ENCODE data around the gene VAV3.

Gene VAV3

DNA sequence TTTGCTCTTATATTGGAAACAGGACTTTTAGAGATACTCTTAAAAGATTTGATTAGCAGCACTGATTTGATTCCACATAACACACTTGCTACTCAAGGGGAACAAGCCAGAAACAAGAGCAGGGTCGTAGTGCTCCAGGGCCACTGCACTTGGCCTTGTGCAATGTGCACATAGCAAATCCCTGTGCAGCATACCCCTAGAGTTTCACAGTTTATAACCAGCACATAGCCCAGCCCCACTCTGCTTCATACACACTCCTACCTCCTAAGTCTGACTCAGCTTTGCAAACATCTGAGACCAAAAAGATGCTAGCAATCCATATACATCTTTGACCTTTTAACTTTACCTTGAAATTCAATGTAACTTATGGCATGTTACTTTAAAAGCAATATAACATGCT is 157.6 kb downstream of the VAV3 start:
- Histone ChIP-seq H2AK5ac (ENCODE audit: low read length, severe bottlenecking) (no peak overlapping the region), H3K4ac (ENCODE audit: low read depth in 1 of 2, low read length in 2 of 2) (no peak overlapping the region), H3K18ac (ENCODE audit: low read depth in 1 of 2, low read length in 2 of 2) (no peak overlapping the region), H3K14ac (ENCODE audit: low read length in 2 of 2) (no peak overlapping the region), H2BK15ac (ENCODE audit: low read depth, poor library complexity, severe bottlenecking) (no peak overlapping the region), H3K36me3 (ENCODE audit: control insufficient read depth in 1 of 2, insufficient read depth in 2 of 2, low read depth in 1 of 2, low read length in 2 of 2) (no peaks in the 10 kb centered on the region), H3K4me3 (ENCODE audit: insufficient read depth in 1 of 2, low read depth in 1 of 2, low read length in 2 of 2) (no peak overlapping the region), H2BK12ac (ENCODE audit: low read length in 2 of 2) (no peak overlapping the region), H3K23ac (ENCODE audit: low read length in 2 of 2) (no peak overlapping the region), H4K91ac (ENCODE audit: low read length) (no peak overlapping the region), H3K9me3 (ENCODE audit: control insufficient read depth, low read length) (no peaks in the 10 kb centered on the region), H3K4me2 (ENCODE audit: low read length, poor library complexity, severe bottlenecking) (no peak overlapping the region), H4K8ac (ENCODE audit: low read length) (no peak overlapping the region), H3K9ac (ENCODE audit: low read length) (no peak overlapping the region), H3K4me1 (ENCODE audit: control insufficient read depth, insufficient read depth, low read depth, low read length) (no peaks in the 10 kb centered on the region), H3K79me1 (replicated peaks; ENCODE audit: low read length, poor library complexity, severe bottlenecking) (no peaks in the 10 kb centered on the region), H3K27ac (ENCODE audit: low read length, poor library complexity, severe bottlenecking) (no peak overlapping the region), H2BK120ac (ENCODE audit: low read depth, low read length) (no peak overlapping the region), H3K27me3 (ENCODE audit: control insufficient read depth in 1 of 2, insufficient read depth in 1 of 2, low read length in 2 of 2) (no peaks in the 10 kb centered on the region), H2BK5ac (ENCODE audit: low read depth, low read length, poor library complexity, severe bottlenecking) (no peak overlapping the region), H2AFZ (ENCODE audit: low read depth, low read length) (no peak overlapping the region)
- 85% methylated on average over 1 of the region's 1 CpG for WGBS
- no peak for DNase-seq

DNA sequence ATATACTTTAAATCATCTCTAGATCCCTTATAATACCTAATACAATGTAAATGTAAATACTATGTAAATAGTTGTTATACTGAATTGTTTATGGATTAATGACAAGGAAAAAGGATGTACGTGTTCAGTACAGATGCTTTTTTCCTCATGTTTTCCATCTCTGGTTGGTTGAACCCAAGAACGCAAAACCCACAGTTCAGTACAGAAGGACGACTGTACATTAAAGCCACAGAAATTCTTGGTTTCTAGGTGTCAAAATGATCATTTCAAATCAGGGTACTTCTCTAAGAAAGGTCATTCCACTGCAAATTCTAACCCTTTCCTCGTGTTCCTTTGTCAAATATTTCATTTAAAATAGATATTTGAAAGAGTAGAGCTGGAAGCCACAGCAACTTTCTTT is 158.1 kb downstream of the VAV3 start:
- H3K9me3 ChIP-seq (ENCODE audit: control insufficient read depth, low read length), result no peaks in the 10 kb centered on the region
- H3K36me3 ChIP-seq (ENCODE audit: control insufficient read depth in 1 of 2, insufficient read depth in 2 of 2, low read depth in 1 of 2, low read length in 2 of 2), result no peaks in the 10 kb centered on the region
- H3K4me1 ChIP-seq (ENCODE audit: control insufficient read depth, insufficient read depth, low read depth, low read length), result no peaks in the 10 kb centered on the region
- H2BK12ac ChIP-seq (ENCODE audit: low read length in 2 of 2), result no peak overlapping the region
- no peak overlapping the region for H2AK5ac ChIP-seq (ENCODE audit: low read length, severe bottlenecking)
- no peak overlapping the region for H3K14ac ChIP-seq (ENCODE audit: low read length in 2 of 2)
- H2AFZ ChIP-seq (ENCODE audit: low read depth, low read length), result no peak overlapping the region
- H3K4ac ChIP-seq (ENCODE audit: low read depth in 1 of 2, low read length in 2 of 2), result no peak overlapping the region
- no peak overlapping the region for H2BK120ac ChIP-seq (ENCODE audit: low read depth, low read length)
- no peak overlapping the region for H3K27ac ChIP-seq (ENCODE audit: low read length, poor library complexity, severe bottlenecking)
- no peak for DNase-seq
- H4K8ac ChIP-seq (ENCODE audit: low read length), result no peak overlapping the region
- 81% methylated on average over 3 of the region's 4 CpGs for WGBS
- no peak overlapping the region for H2BK15ac ChIP-seq (ENCODE audit: low read depth, poor library complexity, severe bottlenecking)
- H3K9ac ChIP-seq (ENCODE audit: low read length), result no peak overlapping the region
- H4K91ac ChIP-seq (ENCODE audit: low read length), result no peak overlapping the region
- H3K23ac ChIP-seq (ENCODE audit: low read length in 2 of 2), result no peak overlapping the region
- no peak overlapping the region for H3K4me2 ChIP-seq (ENCODE audit: low read length, poor library complexity, severe bottlenecking)
- no peaks in the 10 kb centered on the region for H3K79me1 ChIP-seq (replicated peaks; ENCODE audit: low read length, poor library complexity, severe bottlenecking)
- H2BK5ac ChIP-seq (ENCODE audit: low read depth, low read length, poor library complexity, severe bottlenecking), result no peak overlapping the region
- no peak overlapping the region for H3K4me3 ChIP-seq (ENCODE audit: insufficient read depth in 1 of 2, low read depth in 1 of 2, low read length in 2 of 2)
- H3K27me3 ChIP-seq (ENCODE audit: control insufficient read depth in 1 of 2, insufficient read depth in 1 of 2, low read length in 2 of 2), result no peaks in the 10 kb centered on the region
- H3K18ac ChIP-seq (ENCODE audit: low read depth in 1 of 2, low read length in 2 of 2), result no peak overlapping the region

DNA sequence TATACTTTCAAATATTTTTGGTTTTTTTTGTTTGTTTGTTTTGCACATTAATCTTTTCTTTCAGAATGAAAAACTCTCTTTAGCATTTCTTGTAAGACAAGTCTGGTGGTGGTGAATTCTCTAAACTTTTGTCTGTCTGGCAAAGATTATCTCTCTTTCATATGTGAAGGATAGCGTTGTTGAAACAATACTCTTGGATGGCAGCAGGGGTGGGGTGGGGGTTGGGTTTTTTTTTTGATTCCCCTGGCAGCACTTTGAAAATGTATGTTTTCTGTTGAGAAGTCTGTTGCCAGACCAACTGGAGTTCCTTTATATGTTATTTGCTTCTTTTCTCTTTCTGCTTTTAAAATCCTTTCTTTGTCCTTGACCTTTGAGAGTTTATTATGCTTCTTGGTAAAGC is 160.2 kb downstream of the VAV3 start:
- no peak overlapping the region for H3K23ac ChIP-seq (ENCODE audit: low read length in 2 of 2)
- no peak overlapping the region for H4K8ac ChIP-seq (ENCODE audit: low read length)
- no peak overlapping the region for H3K4me3 ChIP-seq (ENCODE audit: insufficient read depth in 1 of 2, low read depth in 1 of 2, low read length in 2 of 2)
- no peak overlapping the region for H2BK120ac ChIP-seq (ENCODE audit: low read depth, low read length)
- no peaks in the 10 kb centered on the region for H3K4me1 ChIP-seq (ENCODE audit: control insufficient read depth, insufficient read depth, low read depth, low read length)
- H3K4me2 ChIP-seq (ENCODE audit: low read length, poor library complexity, severe bottlenecking), result no peak overlapping the region
- H3K27ac ChIP-seq (ENCODE audit: low read length, poor library complexity, severe bottlenecking), result no peak overlapping the region
- no peaks in the 10 kb centered on the region for H3K36me3 ChIP-seq (ENCODE audit: control insufficient read depth in 1 of 2, insufficient read depth in 2 of 2, low read depth in 1 of 2, low read length in 2 of 2)
- DNase-seq, result no peak
- no peak overlapping the region for H3K18ac ChIP-seq (ENCODE audit: low read depth in 1 of 2, low read length in 2 of 2)
- no peak overlapping the region for H4K91ac ChIP-seq (ENCODE audit: low read length)
- no peak overlapping the region for H3K4ac ChIP-seq (ENCODE audit: low read depth in 1 of 2, low read length in 2 of 2)
- peaks cover 6% of the 10 kb centered on the region for H3K9me3 ChIP-seq (ENCODE audit: control insufficient read depth, low read length)
- no peak overlapping the region for H2BK12ac ChIP-seq (ENCODE audit: low read length in 2 of 2)
- no peak overlapping the region for H2AFZ ChIP-seq (ENCODE audit: low read depth, low read length)
- no peak overlapping the region for H2AK5ac ChIP-seq (ENCODE audit: low read length, severe bottlenecking)
- 47% methylated on average over 1 of the region's 1 CpG for WGBS
- H3K14ac ChIP-seq (ENCODE audit: low read length in 2 of 2), result no peak overlapping the region
- H3K27me3 ChIP-seq (ENCODE audit: control insufficient read depth in 1 of 2, insufficient read depth in 1 of 2, low read length in 2 of 2), result no peaks in the 10 kb centered on the region
- H2BK15ac ChIP-seq (ENCODE audit: low read depth, poor library complexity, severe bottlenecking), result no peak overlapping the region
- H3K79me1 ChIP-seq (replicated peaks; ENCODE audit: low read length, poor library complexity, severe bottlenecking), result no peaks in the 10 kb centered on the region
- H3K9ac ChIP-seq (ENCODE audit: low read length), result no peak overlapping the region
- H2BK5ac ChIP-seq (ENCODE audit: low read depth, low read length, poor library complexity, severe bottlenecking), result no peak overlapping the region

DNA sequence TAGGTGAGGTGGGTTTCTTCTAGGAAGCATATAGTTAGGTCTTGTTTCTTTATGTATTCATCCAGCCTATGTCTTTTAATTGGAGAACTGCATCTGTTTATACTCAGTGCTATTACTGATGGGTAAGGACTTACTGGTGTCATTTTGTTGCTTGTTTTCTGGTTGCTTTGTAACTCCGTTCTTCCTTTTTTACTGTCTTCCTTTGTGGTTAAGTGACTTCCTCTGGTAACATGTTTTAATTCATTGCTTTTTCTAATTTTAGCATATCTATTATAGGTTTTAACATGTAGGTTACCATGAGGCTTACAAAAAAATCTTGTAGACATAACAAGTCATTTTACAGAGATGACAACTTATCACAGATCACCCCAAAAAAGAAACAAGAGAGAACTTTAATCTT is 160.8 kb downstream of the VAV3 start:
- Histone ChIP-seq H2AFZ (ENCODE audit: low read depth, low read length) (no peak overlapping the region), H2BK120ac (ENCODE audit: low read depth, low read length) (no peak overlapping the region), H3K14ac (ENCODE audit: low read length in 2 of 2) (no peak overlapping the region), H3K23ac (ENCODE audit: low read length in 2 of 2) (no peak overlapping the region), H2BK12ac (ENCODE audit: low read length in 2 of 2) (no peak overlapping the region), H2BK15ac (ENCODE audit: low read depth, poor library complexity, severe bottlenecking) (no peak overlapping the region), H4K91ac (ENCODE audit: low read length) (no peak overlapping the region), H3K36me3 (ENCODE audit: control insufficient read depth in 1 of 2, insufficient read depth in 2 of 2, low read depth in 1 of 2, low read length in 2 of 2) (no peaks in the 10 kb centered on the region), H3K27ac (ENCODE audit: low read length, poor library complexity, severe bottlenecking) (no peak overlapping the region), H3K4me1 (ENCODE audit: control insufficient read depth, insufficient read depth, low read depth, low read length) (no peaks in the 10 kb centered on the region), H3K18ac (ENCODE audit: low read depth in 1 of 2, low read length in 2 of 2) (no peak overlapping the region), H3K4ac (ENCODE audit: low read depth in 1 of 2, low read length in 2 of 2) (no peak overlapping the region), H3K79me1 (replicated peaks; ENCODE audit: low read length, poor library complexity, severe bottlenecking) (no peaks in the 10 kb centered on the region), H3K4me3 (ENCODE audit: insufficient read depth in 1 of 2, low read depth in 1 of 2, low read length in 2 of 2) (no peak overlapping the region), H2BK5ac (ENCODE audit: low read depth, low read length, poor library complexity, severe bottlenecking) (no peak overlapping the region), H3K4me2 (ENCODE audit: low read length, poor library complexity, severe bottlenecking) (no peak overlapping the region), H2AK5ac (ENCODE audit: low read length, severe bottlenecking) (no peak overlapping the region), H3K27me3 (ENCODE audit: control insufficient read depth in 1 of 2, insufficient read depth in 1 of 2, low read length in 2 of 2) (no peaks in the 10 kb centered on the region), H4K8ac (ENCODE audit: low read length) (no peak overlapping the region), H3K9me3 (ENCODE audit: control insufficient read depth, low read length) (peaks cover 6% of the 10 kb centered on the region), H3K9ac (ENCODE audit: low read length) (no peak overlapping the region)
- WGBS, result no CpG with 5 or more reads among the region's 1 CpG
- no peak for DNase-seq

Data from mesenchymal stem cell (in vitro differentiated cells and primary cell).